CD4-positive, alpha-beta T cell (primary cell): Measurements from ENCODE around the gene APP. TPM values are rescaled to one million over a fixed set of nuclear protein-coding genes. Genes with fewer than 3 reads are reported as not detected.

Experiments
- ATAC-seq: fragments of 200-7000 bp; cut with Tn5 transposase; one replicate; pipeline ENCODE4 v1.10.0; 2022; ENCODE audit warnings: mild to moderate bottlenecking; ENCODE audit not compliant: poor library complexity
- CTCF ChIA-PET: fragments of 350-600 bp; sonication (Branson Sonifier 250); formaldehyde crosslinking; loops from one replicate; lab custom pipeline; 2021; ENCODE audit warnings: antibody characterized with exemption, inconsistent platforms; lab: Charles Lee
- POLR2A ChIA-PET: fragments of 350-600 bp; sonication (Branson Sonifier 250); formaldehyde crosslinking; loops from one replicate; lab custom pipeline; 2021; ENCODE audit warnings: antibody characterized with exemption, inconsistent platforms; lab: Charles Lee
- DNase-seq, 14 experiments: peaks; one replicate each; pipeline ENCODE4 v3.0.0-alpha.2; 2013 to 2020; ENCODE audit warnings: mixed read lengths in 2 of 14
- H3K27ac ChIP-seq, 2 donors: one replicate each; pipeline versions ENCODE4 v1.5.1 to v1.7.0; 2013; ENCODE audit warnings: low read length in 2 of 2, low read depth in 1 of 2, mild to moderate bottlenecking in 1 of 2
- H3K27me3 ChIP-seq, 2 experiments: 1 replicate in 1 of 2; 2 replicates in 1 of 2; pipeline versions ENCODE4 v1.6.1 to v1.7.0; 2013; ENCODE audit warnings: low read length in 2 of 2, control low read depth in 1 of 2, mild to moderate bottlenecking in 1 of 2, moderate library complexity in 1 of 2; ENCODE audit not compliant: insufficient read depth in 2 of 2, control insufficient read depth in 1 of 2
- H3K36me3 ChIP-seq: one replicate; pipeline ENCODE4 v1.6.1; 2013; ENCODE audit warnings: low read length, control low read depth; ENCODE audit not compliant: insufficient read depth
- H3K4me1 ChIP-seq: one replicate; pipeline ENCODE4 v1.6.1; 2013; ENCODE audit warnings: low read length, control low read depth; ENCODE audit not compliant: insufficient read depth
- H3K4me3 ChIP-seq: one replicate; pipeline ENCODE4 v1.5.1; 2013; ENCODE audit warnings: mild to moderate bottlenecking, low read length, moderate library complexity
- H3K9me3 ChIP-seq, 2 experiments: 1 replicate in 1 of 2; 2 replicates in 1 of 2; pipeline versions ENCODE4 v1.6.1 to v1.7.0; 2013; ENCODE audit warnings: low read length in 2 of 2, mild to moderate bottlenecking in 2 of 2, control low read depth in 1 of 2, moderate library complexity in 1 of 2; ENCODE audit not compliant: control insufficient read depth in 1 of 2, insufficient read depth in 1 of 2
- H3K27ac Mint-ChIP-seq: one replicate; pipeline ENCODE4 v1.8.0; 2020; ENCODE audit warnings: mixed read lengths
- H3K27me3 Mint-ChIP-seq: one replicate; pipeline ENCODE4 v1.8.0; 2021; ENCODE audit warnings: mixed read lengths
- H3K36me3 Mint-ChIP-seq: one replicate; pipeline ENCODE4 v1.8.0; 2021; ENCODE audit warnings: low read depth, mixed read lengths
- H3K4me1 Mint-ChIP-seq: one replicate; pipeline ENCODE4 v1.8.0; 2021; ENCODE audit warnings: low read depth, mixed read lengths
- H3K4me3 Mint-ChIP-seq: one replicate; pipeline ENCODE4 v1.8.0; 2020; ENCODE audit warnings: mild to moderate bottlenecking, mixed read lengths
- H3K9me3 Mint-ChIP-seq: one replicate; pipeline ENCODE4 v1.8.0; 2020; ENCODE audit warnings: mixed read lengths
- intact Hi-C, 2 experiments: fragments of 100-400 bp; cut with DNase I in 1 of 2; cut with micrococcal nuclease in 1 of 2; formaldehyde crosslinking; loops; one replicate each; pipeline versions ENCODE4 v1.15.1 to v1.9.0; 2023 to 2025; cut with DNase I, micrococcal nuclease
- total RNA-seq, 174 experiments: library from RNA in 2 of 174; stranded (reverse) in 2 of 174; gene quantifications; one replicate each; pipeline ENCODE4 v1.2.3 and lab custom pipeline; 2021 to 2026
- TF ChIP-seq, protein P1 (sequence below): fragments of 200-600 bp; IDR thresholded peaks from one replicate; pipeline ENCODE4 v1.8.0; 2022; ENCODE audit warnings: antibody characterized with exemption, mild to moderate bottlenecking

Gene APP
- total RNA-seq, 2 experiments from 2014 or later, result 43.6 to 44.4 TPM

DNA sequence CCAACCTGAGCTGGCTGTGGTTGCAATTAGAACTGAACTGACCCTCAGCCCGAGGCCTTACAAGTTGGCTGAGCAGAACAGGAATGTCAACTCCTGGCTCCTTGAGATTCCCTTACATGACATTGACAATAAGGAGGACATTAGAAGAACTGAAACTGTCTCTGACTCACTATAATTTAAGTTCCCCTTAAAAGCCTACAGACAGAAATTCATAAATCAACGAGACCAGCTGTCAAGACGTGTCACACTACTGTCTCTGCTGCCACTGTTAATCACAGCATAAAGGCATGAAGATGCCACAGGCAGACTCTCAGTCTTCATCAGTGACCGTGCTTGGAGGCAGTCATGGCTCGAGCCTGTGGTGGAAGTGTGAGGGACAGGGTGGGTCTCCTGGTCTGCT lies 267.0 kb downstream of the APP start:
- no peak overlapping the region for H3K4me3 ChIP-seq

DNA sequence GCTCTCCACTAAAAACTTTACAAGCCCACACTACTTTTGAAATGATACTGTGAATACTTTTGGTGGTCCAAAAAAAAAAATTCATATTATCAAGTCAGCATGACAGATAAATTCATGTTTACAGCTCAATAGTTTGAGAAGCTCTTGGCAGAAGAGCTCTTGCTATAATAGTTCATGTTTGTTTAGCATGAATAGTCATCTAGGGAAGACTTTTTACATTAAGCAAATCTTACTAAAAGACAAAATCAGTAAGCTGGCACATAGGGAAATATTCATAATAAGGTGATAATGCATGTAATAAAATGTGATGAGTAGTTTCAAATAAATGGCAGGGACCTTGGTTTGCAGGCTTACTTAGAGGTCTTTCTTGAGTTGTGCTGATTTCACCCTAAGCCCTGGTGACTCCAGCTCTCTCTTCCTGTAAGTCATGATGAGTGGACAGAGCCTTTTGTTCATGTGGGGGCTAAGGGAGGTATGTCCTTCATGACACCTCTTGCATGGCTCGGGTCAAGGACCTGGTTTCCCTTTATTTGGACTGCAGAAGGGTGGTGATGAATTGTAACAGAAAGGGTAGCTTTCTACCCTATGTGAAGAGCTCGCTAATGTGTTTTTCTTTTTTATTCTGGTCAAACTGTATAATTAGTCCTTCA lies 269.1 kb downstream of the APP start:
- Mint-ChIP-seq H3K9me3 (no peaks in the 10 kb centered on the region), H3K4me1 (peaks cover 9% of the 10 kb centered on the region), H3K36me3 (peaks cover 22% of the 10 kb centered on the region), H3K27me3 (no peaks in the 10 kb centered on the region), H3K27ac (no peak overlapping the region), H3K4me3 (no peak overlapping the region)
- no peaks in the 10 kb centered on the region for H3K27me3 ChIP-seq
- no peaks in the 10 kb centered on the region for H3K9me3 ChIP-seq
- intact Hi-C loops, result no loop called here
- CTCF ChIA-PET, result interaction anchor here (1.0 kb wide), 1 partner anchor 24 kb away, joined by 3 read pairs; no protein-coding TSS in a partner anchor
- no peak overlapping the region for H3K27ac ChIP-seq
- no peak overlapping the region for H3K4me3 ChIP-seq
- TF ChIP-seq, protein P1, sequence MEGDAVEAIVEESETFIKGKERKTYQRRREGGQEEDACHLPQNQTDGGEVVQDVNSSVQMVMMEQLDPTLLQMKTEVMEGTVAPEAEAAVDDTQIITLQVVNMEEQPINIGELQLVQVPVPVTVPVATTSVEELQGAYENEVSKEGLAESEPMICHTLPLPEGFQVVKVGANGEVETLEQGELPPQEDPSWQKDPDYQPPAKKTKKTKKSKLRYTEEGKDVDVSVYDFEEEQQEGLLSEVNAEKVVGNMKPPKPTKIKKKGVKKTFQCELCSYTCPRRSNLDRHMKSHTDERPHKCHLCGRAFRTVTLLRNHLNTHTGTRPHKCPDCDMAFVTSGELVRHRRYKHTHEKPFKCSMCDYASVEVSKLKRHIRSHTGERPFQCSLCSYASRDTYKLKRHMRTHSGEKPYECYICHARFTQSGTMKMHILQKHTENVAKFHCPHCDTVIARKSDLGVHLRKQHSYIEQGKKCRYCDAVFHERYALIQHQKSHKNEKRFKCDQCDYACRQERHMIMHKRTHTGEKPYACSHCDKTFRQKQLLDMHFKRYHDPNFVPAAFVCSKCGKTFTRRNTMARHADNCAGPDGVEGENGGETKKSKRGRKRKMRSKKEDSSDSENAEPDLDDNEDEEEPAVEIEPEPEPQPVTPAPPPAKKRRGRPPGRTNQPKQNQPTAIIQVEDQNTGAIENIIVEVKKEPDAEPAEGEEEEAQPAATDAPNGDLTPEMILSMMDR, result no peak
- ATAC-seq, result no peak
- no peak for DNase-seq
- H3K4me1 ChIP-seq, result no peaks in the 10 kb centered on the region
- POLR2A ChIA-PET, result no interaction called here
- no peaks in the 10 kb centered on the region for H3K36me3 ChIP-seq

More for the DNA sequence above, 267.0 kb downstream of the APP start:
- no peak for ATAC-seq
- intact Hi-C loops, result no loop called here
- ChIA-PET CTCF (no interaction called here), POLR2A (no interaction called here)
- H3K36me3 Mint-ChIP-seq, result peaks cover 18% of the 10 kb centered on the region
- no peaks in the 10 kb centered on the region for H3K27me3 Mint-ChIP-seq
- H3K4me1 Mint-ChIP-seq, result no peaks in the 10 kb centered on the region
- no peak overlapping the region for H3K27ac Mint-ChIP-seq
- Histone ChIP-seq H3K9me3 (no peaks in the 10 kb centered on the region), H3K4me1 (no peaks in the 10 kb centered on the region), H3K27me3 (no peaks in the 10 kb centered on the region), H3K27ac (no peak overlapping the region), H3K36me3 (no peaks in the 10 kb centered on the region)
- no peak overlapping the region for H3K4me3 Mint-ChIP-seq
- TF ChIP-seq, protein P1, result no peak
- H3K9me3 Mint-ChIP-seq, result no peaks in the 10 kb centered on the region
- peak in 3 of 14 experiments; percentile 6 to 60 (median 43) for DNase-seq

DNA sequence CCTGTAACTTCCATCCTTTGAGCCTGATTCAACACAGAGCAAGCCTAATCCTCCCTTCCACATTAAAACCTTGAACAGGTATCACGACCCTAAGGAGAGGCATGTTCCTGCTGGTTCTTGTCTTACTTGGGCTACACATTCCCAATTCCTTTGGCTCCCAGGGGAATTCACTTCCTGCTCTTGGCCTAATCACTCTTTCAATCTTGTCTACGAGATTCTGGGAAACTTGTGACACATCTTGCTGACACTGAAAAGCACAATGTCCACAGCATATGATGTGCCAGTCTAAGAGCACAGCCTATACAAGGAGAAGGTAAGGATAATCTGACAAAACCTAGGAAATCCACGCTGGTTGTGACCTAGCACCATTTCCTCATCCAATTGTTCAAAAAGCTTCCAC lies 271.9 kb downstream of the APP start:
- H3K9me3 Mint-ChIP-seq, result no peaks in the 10 kb centered on the region
- peaks cover 17% of the 10 kb centered on the region for H3K4me1 Mint-ChIP-seq
- no peak overlapping the region for H3K4me3 Mint-ChIP-seq
- H3K4me1 ChIP-seq, result no peaks in the 10 kb centered on the region
- no peaks in the 10 kb centered on the region for H3K9me3 ChIP-seq
- ChIA-PET POLR2A (no interaction called here), CTCF (no interaction called here)
- no peaks in the 10 kb centered on the region for H3K27me3 ChIP-seq
- no peak overlapping the region for H3K27ac Mint-ChIP-seq
- H3K36me3 Mint-ChIP-seq, result peaks cover 10% of the 10 kb centered on the region
- DNase-seq (no peak), ATAC-seq (no peak)
- no peaks in the 10 kb centered on the region for H3K27me3 Mint-ChIP-seq
- TF ChIP-seq, protein P1, result no peak
- intact Hi-C loops, result loop anchor here (5.0 kb wide), 1 partner anchor 819 kb away; no protein-coding TSS in a partner anchor
- H3K27ac ChIP-seq, result no peak overlapping the region
- no peak overlapping the region for H3K4me3 ChIP-seq
- H3K36me3 ChIP-seq, result no peaks in the 10 kb centered on the region
